Left forelimb (tissue), 1 donor: ENCODE data around the gene SDSL.

Source experiments
- DNase-seq: peaks from one replicate; pipeline ENCODE4 v3.0.0-alpha.2; 2018; ENCODE audit warnings: low spot score

Gene SDSL

GRCh38 chr12:113469224-113469948 lies 47.2 kb downstream of the SDSL start:
- DNase-seq: no peak

- DNase-seq: no peak
Observed at GRCh38 chr12:113469949-113470743, 48.0 kb downstream of the SDSL start.

- no peak for DNase-seq
Observed at GRCh38 chr12:113470871-113471618, 48.9 kb downstream of the SDSL start.

GRCh38 chr12:113471619-113472171 lies 49.5 kb downstream of the SDSL start, which contains the start of gene LHX5:
Gene LHX5 (minus strand): TSS chr12:113471871. CDS start chr12:113471498, 373 bp downstream.
- DNase-seq: no peak

- no peak for DNase-seq
Observed at GRCh38 chr12:113472191-113473121, 50.3 kb downstream of the SDSL start.

GRCh38 chr12:113473400-113473799 lies 51.2 kb downstream of the SDSL start:
- DNase-seq: no peak

GRCh38 chr12:113473942-113474341 lies 51.8 kb downstream of the SDSL start:
- DNase-seq: no peak

- no peak for DNase-seq
Observed at GRCh38 chr12:113474635-113475436, 52.7 kb downstream of the SDSL start.

GRCh38 chr12:113475451-113476175 lies 53.4 kb downstream of the SDSL start:
- DNase-seq: no peak

- DNase-seq: no peak
Observed at GRCh38 chr12:113476176-113476986, 54.2 kb downstream of the SDSL start.

GRCh38 chr12:113477171-113477841 lies 55.1 kb downstream of the SDSL start:
- no peak for DNase-seq

GRCh38 chr12:113477842-113478215 lies 55.6 kb downstream of the SDSL start:
- no peak for DNase-seq

GRCh38 chr12:113478351-113479011 lies 56.3 kb downstream of the SDSL start:
- no peak for DNase-seq

- no peak for DNase-seq
Observed at GRCh38 chr12:113479216-113479589, 57.0 kb downstream of the SDSL start.

- DNase-seq: peak; percentile 79
Observed at GRCh38 chr12:113479590-113480335, 57.6 kb downstream of the SDSL start.

GRCh38 chr12:113480336-113480971 lies 58.3 kb downstream of the SDSL start:
- no peak for DNase-seq
